Measurements from ENCODE around the gene SMG7. TPM values are rescaled to one million over a fixed set of nuclear protein-coding genes. Genes with fewer than 3 reads are reported as not detected.

The SMG7 gene
- total and polyA plus RNA-seq, 2 donors, result 13.4 to 22.9 TPM

DNA sequence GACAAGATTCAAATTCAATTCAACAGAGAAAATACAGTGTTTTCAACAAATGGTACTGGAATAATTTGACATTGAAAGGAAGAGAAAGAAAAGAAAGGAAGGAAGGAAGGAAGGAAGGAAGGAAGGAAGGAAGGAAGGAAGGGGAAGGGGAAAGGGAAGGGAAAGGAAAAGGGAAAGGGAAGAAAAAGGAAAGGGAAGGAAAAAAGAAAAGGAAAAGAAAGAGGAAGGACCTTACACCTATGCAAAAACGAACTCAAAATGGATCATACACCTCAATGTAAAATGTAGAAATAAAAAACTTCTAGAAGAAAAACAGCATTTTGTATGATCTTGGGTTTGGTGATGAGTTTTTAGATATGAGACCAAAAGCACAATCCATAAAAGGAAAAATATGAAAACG, 34.2 kb upstream of the SMG7 start:
- H3K27ac ChIP-seq (ENCODE audit: low read depth in 1 of 2, low read length in 1 of 2), result no peak overlapping the region
- no peaks in the 10 kb centered on the region for H3K36me3 ChIP-seq (ENCODE audit: control insufficient read depth in 2 of 2, insufficient read depth in 2 of 2, low read length in 1 of 2)
- H3K9me3 ChIP-seq (ENCODE audit: control insufficient read depth in 2 of 2, insufficient read depth in 1 of 2, low read length in 1 of 2), result no peaks in the 10 kb centered on the region
- 88% methylated on average over 2 of the region's 2 CpGs for WGBS
- DNase-seq (ENCODE audit: low read depth in 6 of 9, low spot score in 9 of 9), result no peak
- no peaks in the 10 kb centered on the region for H3K27me3 ChIP-seq (ENCODE audit: control insufficient read depth in 2 of 2, insufficient read depth in 1 of 2, low read length in 1 of 2)
- H3K4me1 ChIP-seq (ENCODE audit: control insufficient read depth in 2 of 2, insufficient read depth in 2 of 2, low read length in 2 of 2), result no peaks in the 10 kb centered on the region
- no peak overlapping the region for H3K4me3 ChIP-seq (ENCODE audit: low read length in 2 of 2)

DNA sequence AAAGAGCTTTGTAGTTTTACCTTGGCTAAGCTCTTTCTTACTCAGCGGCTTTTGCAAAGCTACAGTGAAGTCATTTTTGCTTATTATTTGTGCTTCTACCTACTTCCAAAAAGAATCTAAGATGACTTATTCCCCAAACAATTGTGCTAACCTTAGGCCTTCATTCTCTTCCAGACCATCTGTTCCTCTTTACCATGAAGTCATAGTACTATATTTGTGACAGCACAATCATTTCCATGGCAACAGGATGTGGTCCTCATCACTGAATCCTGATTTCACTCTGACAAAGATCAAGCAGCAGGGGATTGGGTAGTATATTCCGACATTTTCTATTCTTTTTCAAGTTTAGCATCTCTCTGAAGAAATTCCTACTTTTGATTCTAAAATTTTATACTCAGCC, 29.3 kb upstream of the SMG7 start:
- Histone ChIP-seq H3K27ac (ENCODE audit: low read depth in 1 of 2, low read length in 1 of 2) (no peak overlapping the region), H3K4me1 (ENCODE audit: control insufficient read depth in 2 of 2, insufficient read depth in 2 of 2, low read length in 2 of 2) (no peaks in the 10 kb centered on the region), H3K9me3 (ENCODE audit: control insufficient read depth in 2 of 2, insufficient read depth in 1 of 2, low read length in 1 of 2) (no peaks in the 10 kb centered on the region), H3K36me3 (ENCODE audit: control insufficient read depth in 2 of 2, insufficient read depth in 2 of 2, low read length in 1 of 2) (no peaks in the 10 kb centered on the region), H3K27me3 (ENCODE audit: control insufficient read depth in 2 of 2, insufficient read depth in 1 of 2, low read length in 1 of 2) (no peaks in the 10 kb centered on the region), H3K4me3 (ENCODE audit: low read length in 2 of 2) (no peak overlapping the region)
- WGBS, result 98% methylated on average over 2 of the region's 2 CpGs
- DNase-seq (ENCODE audit: low read depth in 6 of 9, low spot score in 9 of 9), result peak in 1 of 9 donors; percentile 4

DNA sequence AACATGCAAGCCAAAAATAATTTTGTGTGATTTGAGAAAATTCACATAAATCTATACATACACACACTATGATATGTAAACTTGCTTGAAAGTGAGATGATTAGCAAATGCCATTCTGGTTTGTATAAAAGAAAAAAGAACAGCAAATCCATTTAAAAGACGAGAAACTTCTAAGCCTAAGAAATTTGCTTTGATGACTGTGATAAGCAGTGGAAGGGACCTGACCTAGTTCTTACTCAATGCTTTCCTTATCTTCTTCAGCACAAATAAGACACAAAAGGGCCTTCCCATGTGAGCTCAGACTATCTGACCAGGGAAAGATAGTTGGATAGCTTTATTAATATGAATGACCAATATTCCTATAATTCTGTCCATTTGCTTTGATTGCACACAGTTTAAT, 28.8 kb upstream of the SMG7 start:
- whole genome bisulfite sequencing, result 23% methylated on average over 1 of the region's 1 CpG
- Histone ChIP-seq H3K36me3 (ENCODE audit: control insufficient read depth in 2 of 2, insufficient read depth in 2 of 2, low read length in 1 of 2) (no peaks in the 10 kb centered on the region), H3K4me3 (ENCODE audit: low read length in 2 of 2) (no peak overlapping the region), H3K4me1 (ENCODE audit: control insufficient read depth in 2 of 2, insufficient read depth in 2 of 2, low read length in 2 of 2) (no peaks in the 10 kb centered on the region), H3K9me3 (ENCODE audit: control insufficient read depth in 2 of 2, insufficient read depth in 1 of 2, low read length in 1 of 2) (no peaks in the 10 kb centered on the region), H3K27ac (ENCODE audit: low read depth in 1 of 2, low read length in 1 of 2) (no peak overlapping the region), H3K27me3 (ENCODE audit: control insufficient read depth in 2 of 2, insufficient read depth in 1 of 2, low read length in 1 of 2) (no peaks in the 10 kb centered on the region)
- peak in 1 of 9 donors; percentile 10 for DNase-seq (ENCODE audit: low read depth in 6 of 9, low spot score in 9 of 9)

DNA sequence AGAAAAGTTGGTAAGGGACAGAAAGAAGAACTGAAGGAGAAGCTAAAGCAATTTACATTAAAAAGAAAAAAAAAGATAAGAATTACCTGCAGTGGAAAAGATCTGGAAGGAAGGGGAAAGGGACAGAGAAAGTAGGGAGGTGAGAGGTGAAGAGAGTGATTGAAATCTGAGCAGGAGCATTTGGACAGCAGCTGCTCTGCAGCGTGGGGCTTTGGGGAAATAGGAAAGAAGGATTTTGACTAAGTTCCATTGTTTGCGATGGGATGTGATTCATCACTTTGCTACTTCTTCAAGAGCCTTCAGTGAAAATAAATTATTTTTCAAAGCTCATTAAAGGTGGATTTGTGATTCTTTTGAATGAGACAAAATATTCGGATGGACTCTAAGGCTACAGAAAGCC, 28.1 kb upstream of the SMG7 start:
- Histone ChIP-seq H3K4me1 (ENCODE audit: control insufficient read depth in 2 of 2, insufficient read depth in 2 of 2, low read length in 2 of 2) (no peaks in the 10 kb centered on the region), H3K27me3 (ENCODE audit: control insufficient read depth in 2 of 2, insufficient read depth in 1 of 2, low read length in 1 of 2) (no peaks in the 10 kb centered on the region), H3K27ac (ENCODE audit: low read depth in 1 of 2, low read length in 1 of 2) (no peak overlapping the region), H3K4me3 (ENCODE audit: low read length in 2 of 2) (no peak overlapping the region), H3K36me3 (ENCODE audit: control insufficient read depth in 2 of 2, insufficient read depth in 2 of 2, low read length in 1 of 2) (no peaks in the 10 kb centered on the region), H3K9me3 (ENCODE audit: control insufficient read depth in 2 of 2, insufficient read depth in 1 of 2, low read length in 1 of 2) (no peaks in the 10 kb centered on the region)
- 84% methylated on average over 3 of the region's 3 CpGs for WGBS
- DNase-seq (ENCODE audit: low read depth in 6 of 9, low spot score in 9 of 9), result no peak

DNA sequence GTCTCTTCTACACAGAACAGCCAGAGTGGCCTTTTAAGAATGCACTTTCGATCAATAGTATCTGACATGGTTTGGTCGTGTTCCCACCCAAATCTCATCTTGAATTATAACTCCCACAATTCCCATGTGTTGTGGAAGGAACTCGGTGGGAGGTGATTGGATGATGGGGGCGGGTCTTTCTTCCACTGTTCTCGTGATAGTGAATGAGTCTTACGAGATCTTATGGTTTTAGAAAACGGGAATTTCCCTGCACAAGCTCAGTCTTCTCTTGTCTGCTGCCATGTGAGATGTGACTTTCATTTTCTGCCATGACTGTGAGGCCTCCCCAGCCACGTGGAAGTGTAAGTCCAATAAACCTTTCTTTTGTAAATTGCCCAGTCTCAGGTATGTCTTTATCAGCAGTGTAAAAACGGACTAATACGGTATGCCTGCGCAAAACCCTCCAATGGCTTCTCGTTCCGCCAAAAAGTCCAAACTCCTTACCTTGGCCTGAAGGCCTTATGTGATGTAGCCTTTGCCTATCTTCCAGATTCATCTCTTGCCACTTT, 23.0 kb upstream of the SMG7 start:
- no peak for DNase-seq (ENCODE audit: low read depth in 6 of 9, low spot score in 9 of 9)
- 95% methylated on average over 13 of the region's 13 CpGs for WGBS

DNA sequence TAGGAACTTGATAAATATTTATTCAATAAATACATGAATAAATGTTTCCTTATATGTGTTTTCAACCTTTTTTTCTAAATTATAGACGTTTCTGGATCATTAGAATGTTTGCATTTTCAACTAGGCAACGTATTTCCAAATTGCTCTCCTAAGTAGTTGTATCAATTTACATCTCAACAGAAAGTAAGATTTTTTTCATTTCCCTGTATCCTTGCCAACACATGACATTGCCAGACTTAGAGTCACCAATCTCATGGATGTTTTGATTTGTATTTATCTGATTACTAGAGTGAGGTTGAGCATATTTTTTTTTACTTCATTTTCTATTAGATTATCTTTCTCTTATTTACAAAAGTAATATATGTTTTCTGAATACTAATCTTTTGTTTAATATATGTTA, 22.2 kb upstream of the SMG7 start:
- WGBS, result 81% methylated on average over 2 of the region's 2 CpGs
- Histone ChIP-seq H3K9me3 (ENCODE audit: control insufficient read depth in 2 of 2, insufficient read depth in 1 of 2, low read length in 1 of 2) (no peaks in the 10 kb centered on the region), H3K4me1 (ENCODE audit: control insufficient read depth in 2 of 2, insufficient read depth in 2 of 2, low read length in 2 of 2) (no peaks in the 10 kb centered on the region), H3K4me3 (ENCODE audit: low read length in 2 of 2) (no peak overlapping the region), H3K27me3 (ENCODE audit: control insufficient read depth in 2 of 2, insufficient read depth in 1 of 2, low read length in 1 of 2) (no peaks in the 10 kb centered on the region), H3K36me3 (ENCODE audit: control insufficient read depth in 2 of 2, insufficient read depth in 2 of 2, low read length in 1 of 2) (no peaks in the 10 kb centered on the region), H3K27ac (ENCODE audit: low read depth in 1 of 2, low read length in 1 of 2) (no peak overlapping the region)
- DNase-seq (ENCODE audit: low read depth in 6 of 9, low spot score in 9 of 9), result no peak

More for the DNA sequence above, 23.0 kb upstream of the SMG7 start:
- Histone ChIP-seq H3K4me1 (ENCODE audit: control insufficient read depth in 2 of 2, insufficient read depth in 2 of 2, low read length in 2 of 2) (no peaks in the 10 kb centered on the region), H3K4me3 (ENCODE audit: low read length in 2 of 2) (no peak overlapping the region), H3K9me3 (ENCODE audit: control insufficient read depth in 2 of 2, insufficient read depth in 1 of 2, low read length in 1 of 2) (no peaks in the 10 kb centered on the region), H3K27ac (ENCODE audit: low read depth in 1 of 2, low read length in 1 of 2) (no peak overlapping the region), H3K27me3 (ENCODE audit: control insufficient read depth in 2 of 2, insufficient read depth in 1 of 2, low read length in 1 of 2) (no peaks in the 10 kb centered on the region), H3K36me3 (ENCODE audit: control insufficient read depth in 2 of 2, insufficient read depth in 2 of 2, low read length in 1 of 2) (no peaks in the 10 kb centered on the region)

DNA sequence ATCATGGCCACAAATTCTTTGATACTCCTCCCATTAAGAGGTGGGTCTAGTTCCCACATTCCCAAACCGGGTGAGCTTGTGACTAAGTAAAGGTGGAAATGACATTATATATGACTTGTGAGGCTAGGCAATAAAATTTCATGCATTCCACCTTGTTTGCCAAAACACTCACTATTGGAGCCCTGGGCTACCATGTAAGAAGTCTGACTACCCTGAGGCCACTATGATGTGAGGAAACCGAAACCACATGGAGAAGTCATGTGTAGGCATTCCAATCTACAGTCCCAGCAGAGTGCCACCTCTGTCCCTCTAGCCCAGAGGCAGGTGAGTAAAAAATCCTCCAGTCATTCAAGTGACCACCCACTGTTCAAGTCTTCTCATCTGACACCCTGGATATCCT, 17.9 kb upstream of the SMG7 start:
- no peaks in the 10 kb centered on the region for H3K27me3 ChIP-seq (ENCODE audit: control insufficient read depth in 2 of 2, insufficient read depth in 1 of 2, low read length in 1 of 2)
- no peaks in the 10 kb centered on the region for H3K36me3 ChIP-seq (ENCODE audit: control insufficient read depth in 2 of 2, insufficient read depth in 2 of 2, low read length in 1 of 2)
- H3K27ac ChIP-seq (ENCODE audit: low read depth in 1 of 2, low read length in 1 of 2), result no peak overlapping the region
- DNase-seq (ENCODE audit: low read depth in 6 of 9, low spot score in 9 of 9), result no peak
- no peaks in the 10 kb centered on the region for H3K9me3 ChIP-seq (ENCODE audit: control insufficient read depth in 2 of 2, insufficient read depth in 1 of 2, low read length in 1 of 2)
- 94% methylated on average over 2 of the region's 2 CpGs for WGBS
- no peak overlapping the region for H3K4me3 ChIP-seq (ENCODE audit: low read length in 2 of 2)
- H3K4me1 ChIP-seq (ENCODE audit: control insufficient read depth in 2 of 2, insufficient read depth in 2 of 2, low read length in 2 of 2), result no peaks in the 10 kb centered on the region

DNA sequence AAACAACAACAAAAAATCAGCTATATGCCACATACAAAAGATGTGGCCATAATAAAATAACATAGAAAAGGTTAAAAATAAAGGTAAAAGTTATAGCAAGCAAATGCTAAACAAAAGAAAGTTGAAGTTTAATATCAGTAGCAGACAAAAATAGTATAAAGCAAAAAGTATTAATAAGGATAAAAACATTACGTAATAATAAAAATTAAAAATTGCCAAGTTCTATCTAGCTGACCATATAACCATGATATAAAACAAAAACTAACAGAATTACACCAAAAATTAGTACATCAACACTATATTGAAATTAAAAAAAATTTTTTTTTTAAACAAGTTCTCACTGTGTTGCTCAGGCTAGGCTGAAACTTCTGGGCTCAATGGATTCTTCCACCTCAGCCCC, 15.5 kb upstream of the SMG7 start:
- Histone ChIP-seq H3K4me3 (ENCODE audit: low read length in 2 of 2) (no peak overlapping the region), H3K27ac (ENCODE audit: low read depth in 1 of 2, low read length in 1 of 2) (no peak overlapping the region), H3K27me3 (ENCODE audit: control insufficient read depth in 2 of 2, insufficient read depth in 1 of 2, low read length in 1 of 2) (no peaks in the 10 kb centered on the region), H3K4me1 (ENCODE audit: control insufficient read depth in 2 of 2, insufficient read depth in 2 of 2, low read length in 2 of 2) (no peaks in the 10 kb centered on the region), H3K36me3 (ENCODE audit: control insufficient read depth in 2 of 2, insufficient read depth in 2 of 2, low read length in 1 of 2) (no peaks in the 10 kb centered on the region), H3K9me3 (ENCODE audit: control insufficient read depth in 2 of 2, insufficient read depth in 1 of 2, low read length in 1 of 2) (no peaks in the 10 kb centered on the region)
- WGBS, result 99% methylated on average over 1 of the region's 1 CpG
- no peak for DNase-seq (ENCODE audit: low read depth in 6 of 9, low spot score in 9 of 9)

DNA sequence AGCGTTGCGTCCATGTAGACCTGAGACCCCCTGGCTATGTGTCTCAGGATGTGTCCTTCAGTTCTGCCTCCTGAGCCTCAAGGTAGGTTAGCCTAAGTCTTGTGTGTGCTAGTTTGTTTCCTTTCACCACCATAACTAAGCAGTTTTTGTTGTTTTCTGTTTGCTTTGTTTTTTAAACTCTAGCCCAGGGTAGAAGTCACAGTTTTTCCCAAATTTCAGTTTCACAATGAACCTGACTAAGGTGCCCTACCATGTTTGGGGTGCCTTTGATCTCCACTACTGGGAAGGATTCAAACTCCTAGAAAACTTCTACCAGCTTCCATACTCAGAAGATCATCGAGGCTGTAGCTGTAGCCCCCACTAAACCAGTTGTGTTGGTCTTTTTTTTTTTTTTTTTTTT, 14.8 kb upstream of the SMG7 start:
- Histone ChIP-seq H3K4me3 (ENCODE audit: low read length in 2 of 2) (no peak overlapping the region), H3K36me3 (ENCODE audit: control insufficient read depth in 2 of 2, insufficient read depth in 2 of 2, low read length in 1 of 2) (no peaks in the 10 kb centered on the region), H3K4me1 (ENCODE audit: control insufficient read depth in 2 of 2, insufficient read depth in 2 of 2, low read length in 2 of 2) (no peaks in the 10 kb centered on the region), H3K9me3 (ENCODE audit: control insufficient read depth in 2 of 2, insufficient read depth in 1 of 2, low read length in 1 of 2) (no peaks in the 10 kb centered on the region), H3K27ac (ENCODE audit: low read depth in 1 of 2, low read length in 1 of 2) (no peak overlapping the region), H3K27me3 (ENCODE audit: control insufficient read depth in 2 of 2, insufficient read depth in 1 of 2, low read length in 1 of 2) (no peaks in the 10 kb centered on the region)
- no peak for DNase-seq (ENCODE audit: low read depth in 6 of 9, low spot score in 9 of 9)
- WGBS, result 95% methylated on average over 3 of the region's 3 CpGs

DNA sequence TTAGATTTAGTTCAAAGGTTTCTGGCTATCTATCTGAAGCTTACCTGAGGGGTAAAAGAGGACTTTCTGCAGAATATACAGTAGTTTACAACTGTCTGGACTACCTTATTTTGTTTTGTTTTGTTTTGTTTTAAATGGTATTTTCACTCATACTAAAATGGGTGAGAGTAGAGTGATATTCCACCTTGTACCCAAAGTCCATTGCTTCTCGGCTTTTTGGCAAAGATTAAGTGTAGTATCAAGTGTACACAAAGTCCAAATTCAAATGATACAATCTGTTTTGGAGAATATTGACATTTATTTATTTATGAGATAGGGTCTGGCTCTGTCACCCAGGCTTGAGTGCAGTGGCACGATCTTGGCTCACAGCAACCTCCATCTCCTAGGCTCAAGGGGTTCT, 11.7 kb upstream of the SMG7 start:
- Histone ChIP-seq H3K36me3 (ENCODE audit: control insufficient read depth in 2 of 2, insufficient read depth in 2 of 2, low read length in 1 of 2) (no peaks in the 10 kb centered on the region), H3K4me3 (ENCODE audit: low read length in 2 of 2) (no peak overlapping the region), H3K4me1 (ENCODE audit: control insufficient read depth in 2 of 2, insufficient read depth in 2 of 2, low read length in 2 of 2) (no peaks in the 10 kb centered on the region), H3K27me3 (ENCODE audit: control insufficient read depth in 2 of 2, insufficient read depth in 1 of 2, low read length in 1 of 2) (no peaks in the 10 kb centered on the region), H3K27ac (ENCODE audit: low read depth in 1 of 2, low read length in 1 of 2) (no peak overlapping the region), H3K9me3 (ENCODE audit: control insufficient read depth in 2 of 2, insufficient read depth in 1 of 2, low read length in 1 of 2) (no peaks in the 10 kb centered on the region)
- WGBS, result 98% methylated on average over 2 of the region's 2 CpGs
- no peak for DNase-seq (ENCODE audit: low read depth in 6 of 9, low spot score in 9 of 9)

Data from thymus (tissue), 11 donors.